Colonic mucosa (tissue), 4 donors: ENCODE data around the gene PAPPA2. TPM values are rescaled to one million over a fixed set of nuclear protein-coding genes. Genes with fewer than 3 reads are reported as not detected.
"Not testable (repeated sequence)": the region's sequence is repeated elsewhere in the genome, so short reads cannot be mapped to it uniquely, and the experiment has no call there.

Experiments
- DNase-seq: peaks from one replicate; pipeline ENCODE4 v3.0.0-alpha.2; 2020
- H3K27ac ChIP-seq: fragments of 200-600 bp; one replicate; pipeline ENCODE4 v1.8.0; 2021
- H3K27me3 ChIP-seq: fragments of 200-600 bp; one replicate; pipeline ENCODE4 v1.8.0; 2021
- H3K36me3 ChIP-seq: fragments of 200-600 bp; one replicate; pipeline ENCODE4 v1.8.0; 2021
- H3K4me1 ChIP-seq: fragments of 200-600 bp; one replicate; pipeline ENCODE4 v1.8.0; 2021; ENCODE audit warnings: mild to moderate bottlenecking
- H3K4me3 ChIP-seq: fragments of 200-600 bp; one replicate; pipeline ENCODE4 v1.8.0; 2021
- H3K9ac ChIP-seq, 2 donors: one replicate each; pipeline ENCODE4 v1.7.0; 2013; ENCODE audit warnings: control low read depth in 2 of 2, low read depth in 2 of 2, low read length in 2 of 2
- H3K9me3 ChIP-seq: fragments of 200-600 bp; one replicate; pipeline ENCODE4 v1.8.0; 2021
- intact Hi-C: fragments of 100-400 bp; cut with DNase I; formaldehyde crosslinking; loops from one replicate; pipeline ENCODE4 v1.14.1; 2022
- total RNA-seq, 2 donors: library from RNA; stranded (reverse); fragmentation: NEBNext Ultra II Directional in 1 of 2; extraction: Animal tissue kit (Norgen Biotek cat#: 25700) in 1 of 2; gene quantifications; one replicate each; pipeline ENCODE4 v1.2.1, GENCODE V29; 2021
- TF ChIP-seq, protein P1 (sequence below): fragments of 200-600 bp; IDR thresholded peaks from one replicate; pipeline ENCODE4 v1.8.0; 2022; ENCODE audit warnings: antibody characterized with exemption, mild to moderate bottlenecking
- donor health status: healthy.
- donor health status: DM: no; HTN: no; CAD: no.
- donor health status: DM: no; HTN: no; CAD: no.

The PAPPA2 gene
- total RNA-seq, 2 donors from 2014 or later, result 3.1 to 3.6 TPM

DNA sequence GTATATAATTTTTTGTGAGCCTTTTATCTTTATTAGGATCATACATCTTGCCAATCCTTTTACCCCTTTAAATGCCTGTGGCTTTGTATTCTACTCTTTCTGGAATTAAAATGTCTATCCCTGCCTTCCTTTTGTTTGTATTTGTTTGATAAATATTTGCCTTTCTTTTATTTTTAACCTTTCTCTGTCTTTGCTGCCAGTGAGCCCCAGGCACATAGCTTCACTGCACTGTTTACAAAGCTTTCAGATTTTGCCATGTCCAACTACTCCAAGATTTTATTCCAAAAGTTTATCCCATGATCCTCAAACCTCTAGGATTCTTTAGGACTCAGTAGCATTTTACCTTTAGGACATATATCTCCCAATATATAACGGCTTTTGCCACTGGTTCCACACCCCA lies 281.2 kb downstream of the PAPPA2 start:
- no peaks in the 10 kb centered on the region for H3K27me3 ChIP-seq
- H3K9me3 ChIP-seq, result no peaks in the 10 kb centered on the region
- H3K4me3 ChIP-seq, result no peak overlapping the region
- no peak overlapping the region for H3K9ac ChIP-seq
- no peaks in the 10 kb centered on the region for H3K36me3 ChIP-seq
- H3K4me1 ChIP-seq, result no peaks in the 10 kb centered on the region
- no peak overlapping the region for H3K27ac ChIP-seq
- intact Hi-C loops, result no loop called here
- DNase-seq, result no peak
- TF ChIP-seq, protein P1, sequence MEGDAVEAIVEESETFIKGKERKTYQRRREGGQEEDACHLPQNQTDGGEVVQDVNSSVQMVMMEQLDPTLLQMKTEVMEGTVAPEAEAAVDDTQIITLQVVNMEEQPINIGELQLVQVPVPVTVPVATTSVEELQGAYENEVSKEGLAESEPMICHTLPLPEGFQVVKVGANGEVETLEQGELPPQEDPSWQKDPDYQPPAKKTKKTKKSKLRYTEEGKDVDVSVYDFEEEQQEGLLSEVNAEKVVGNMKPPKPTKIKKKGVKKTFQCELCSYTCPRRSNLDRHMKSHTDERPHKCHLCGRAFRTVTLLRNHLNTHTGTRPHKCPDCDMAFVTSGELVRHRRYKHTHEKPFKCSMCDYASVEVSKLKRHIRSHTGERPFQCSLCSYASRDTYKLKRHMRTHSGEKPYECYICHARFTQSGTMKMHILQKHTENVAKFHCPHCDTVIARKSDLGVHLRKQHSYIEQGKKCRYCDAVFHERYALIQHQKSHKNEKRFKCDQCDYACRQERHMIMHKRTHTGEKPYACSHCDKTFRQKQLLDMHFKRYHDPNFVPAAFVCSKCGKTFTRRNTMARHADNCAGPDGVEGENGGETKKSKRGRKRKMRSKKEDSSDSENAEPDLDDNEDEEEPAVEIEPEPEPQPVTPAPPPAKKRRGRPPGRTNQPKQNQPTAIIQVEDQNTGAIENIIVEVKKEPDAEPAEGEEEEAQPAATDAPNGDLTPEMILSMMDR, result no peak

DNA sequence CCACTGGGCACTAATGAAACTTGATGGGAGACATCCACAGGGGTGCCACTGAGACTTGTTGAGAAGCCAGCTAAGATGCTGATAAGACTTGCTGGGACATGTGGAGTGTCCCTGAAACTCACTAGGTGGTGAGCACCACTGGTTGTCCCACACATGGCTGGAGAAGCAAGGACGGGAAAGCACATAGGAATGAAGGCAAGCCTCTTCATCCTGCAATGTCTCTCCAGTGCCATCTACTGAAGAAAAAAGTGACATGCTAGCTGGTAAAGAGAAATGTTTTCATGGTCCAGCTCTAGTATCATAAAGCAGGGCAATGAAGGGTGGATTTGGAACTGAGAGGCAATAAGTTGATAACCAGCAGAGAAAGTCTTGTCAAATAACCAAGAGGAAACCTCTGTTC lies 283.0 kb downstream of the PAPPA2 start:
- H3K4me3 ChIP-seq, result no peak overlapping the region
- H3K36me3 ChIP-seq, result no peaks in the 10 kb centered on the region
- H3K27me3 ChIP-seq, result no peaks in the 10 kb centered on the region
- H3K9ac ChIP-seq, result no peak overlapping the region
- no peaks in the 10 kb centered on the region for H3K9me3 ChIP-seq
- DNase-seq, result no peak
- no peak overlapping the region for H3K27ac ChIP-seq
- TF ChIP-seq, protein P1, result no peak
- intact Hi-C loops, result no loop called here
- H3K4me1 ChIP-seq, result no peaks in the 10 kb centered on the region

- Histone ChIP-seq H3K4me1 (no peaks in the 10 kb centered on the region), H3K36me3 (no peaks in the 10 kb centered on the region), H3K27ac (no peak overlapping the region), H3K4me3 (no peak overlapping the region), H3K9ac (no peak overlapping the region), H3K9me3 (no peaks in the 10 kb centered on the region), H3K27me3 (no peaks in the 10 kb centered on the region)
- TF ChIP-seq, protein P1, result no peak
- intact Hi-C loops, result no loop called here
- DNase-seq, result no peak
These were observed 289.5 kb downstream of the PAPPA2 start for GRCh38 chr1:176752505-176752904.

- Histone ChIP-seq H3K9ac (no peak overlapping the region), H3K9me3 (no peaks in the 10 kb centered on the region), H3K36me3 (no peaks in the 10 kb centered on the region), H3K4me3 (no peak overlapping the region), H3K27ac (no peak overlapping the region), H3K4me1 (no peaks in the 10 kb centered on the region), H3K27me3 (no peaks in the 10 kb centered on the region)
- DNase-seq, result no peak
- TF ChIP-seq, protein P1, result no peak
- intact Hi-C loops, result no loop called here
These were observed 291.7 kb downstream of the PAPPA2 start for GRCh38 chr1:176754676-176755075.

DNA sequence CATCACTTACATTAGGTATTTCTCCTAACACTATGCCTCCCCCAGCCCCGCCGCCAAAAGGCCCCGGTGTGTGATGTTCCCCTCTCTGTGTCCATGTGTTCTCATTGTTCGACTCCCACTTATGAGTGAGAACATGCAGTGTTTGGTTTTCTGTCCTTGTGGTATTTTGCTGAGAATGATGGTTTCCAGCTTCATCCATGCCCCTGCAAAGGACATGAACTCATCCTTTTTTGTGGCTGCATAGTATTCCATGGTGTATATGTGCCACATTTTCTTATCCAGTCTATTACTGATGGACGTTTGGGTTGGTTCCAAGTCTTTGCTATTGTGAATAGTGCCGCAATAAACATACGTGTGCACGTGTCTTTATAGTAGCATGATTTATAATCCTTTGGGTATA lies 293.8 kb downstream of the PAPPA2 start:
- DNase-seq, intact Hi-C loops, H3K4me3 ChIP-seq: not testable (repeated sequence)

GRCh38 chr1:176765608-176766007 lies 302.6 kb downstream of the PAPPA2 start:
- H3K9ac ChIP-seq, result no peak overlapping the region
- H3K27me3 ChIP-seq, result no peaks in the 10 kb centered on the region
- no peaks in the 10 kb centered on the region for H3K4me1 ChIP-seq
- no peaks in the 10 kb centered on the region for H3K36me3 ChIP-seq
- no peak overlapping the region for H3K4me3 ChIP-seq
- TF ChIP-seq, protein P1, result no peak
- no peak for DNase-seq
- intact Hi-C loops, result no loop called here
- no peak overlapping the region for H3K27ac ChIP-seq
- no peaks in the 10 kb centered on the region for H3K9me3 ChIP-seq

More for the DNA sequence above, 293.8 kb downstream of the PAPPA2 start:
- H3K4me1 ChIP-seq, H3K27me3 ChIP-seq, H3K36me3 ChIP-seq, H3K9me3 ChIP-seq, H3K9ac ChIP-seq, H3K27ac ChIP-seq: not testable (repeated sequence)
